Fibroblast of mammary gland (primary cell): Measurements from ENCODE around the gene MYRIP.

Experiments
- DNase-seq: peaks from one replicate; pipeline ENCODE4 v3.0.0-alpha.2; 2010; ENCODE audit warnings: low read depth
- H3K4me3 ChIP-seq: 2 replicates; pipeline ENCODE4 v1.5.1; 2011; ENCODE audit warnings: low read depth, mild to moderate bottlenecking, low read length, moderate library complexity; ENCODE audit not compliant: control insufficient read depth
- CTCF ChIP-seq: conservative IDR thresholded peaks from 2 replicates; pipeline ENCODE4 v1.5.1; 2011; ENCODE audit warnings: low read depth, low read length, inconsistent platforms; ENCODE audit not compliant: control insufficient read depth, insufficient read depth

MYRIP gene

GRCh38 chr3:40290396-40290795, 481.0 kb downstream of the MYRIP start:
- TF ChIP-seq CTCF: no peak
- DNase-seq: no peak
- H3K4me3 ChIP-seq: no peak overlapping the region

- no peak for TF ChIP-seq CTCF
- H3K4me3 ChIP-seq: no peak overlapping the region
- no peak for DNase-seq
These were observed 482.1 kb downstream of the MYRIP start for GRCh38 chr3:40291471-40291870.

- TF ChIP-seq CTCF: no peak
- H3K4me3 ChIP-seq: no peak overlapping the region
- DNase-seq: no peak
These were observed 483.4 kb downstream of the MYRIP start for GRCh38 chr3:40292637-40293349.

- no peak overlapping the region for H3K4me3 ChIP-seq
- DNase-seq: no peak
- no peak for TF ChIP-seq CTCF
These were observed 485.0 kb downstream of the MYRIP start for GRCh38 chr3:40294434-40294833.

- TF ChIP-seq CTCF: no peak
- no peak overlapping the region for H3K4me3 ChIP-seq
These were observed 488.7 kb downstream of the MYRIP start for GRCh38 chr3:40298075-40298474.

GRCh38 chr3:40299130-40299720, 489.8 kb downstream of the MYRIP start:
- no peak for DNase-seq
- no peak overlapping the region for H3K4me3 ChIP-seq
- no peak for TF ChIP-seq CTCF

More at GRCh38 chr3:40298075-40298474, 488.7 kb downstream of the MYRIP start:
- DNase-seq: no peak
